GM18951 (cell line): Measurements from ENCODE around the gene MAFF.

Source experiments
- POLR2A ChIP-seq: IDR thresholded peaks from 4 replicates; pipeline ENCODE4 v1.6.1; 2011; ENCODE audit warnings: mild to moderate bottlenecking; ENCODE audit not compliant: insufficient read length, insufficient read depth; ENCODE audit errors: extremely low read depth
- in situ Hi-C: fragments of 300-500 bp; cut with MboI; formaldehyde crosslinking; loops from one replicate; pipeline ENCODE4 v1.12.0; 2022; ENCODE audit warnings: low sequenced_read_pairs, mixed read lengths, inconsistent platforms; ENCODE audit not compliant: unreplicated experiment

The MAFF gene

DNA sequence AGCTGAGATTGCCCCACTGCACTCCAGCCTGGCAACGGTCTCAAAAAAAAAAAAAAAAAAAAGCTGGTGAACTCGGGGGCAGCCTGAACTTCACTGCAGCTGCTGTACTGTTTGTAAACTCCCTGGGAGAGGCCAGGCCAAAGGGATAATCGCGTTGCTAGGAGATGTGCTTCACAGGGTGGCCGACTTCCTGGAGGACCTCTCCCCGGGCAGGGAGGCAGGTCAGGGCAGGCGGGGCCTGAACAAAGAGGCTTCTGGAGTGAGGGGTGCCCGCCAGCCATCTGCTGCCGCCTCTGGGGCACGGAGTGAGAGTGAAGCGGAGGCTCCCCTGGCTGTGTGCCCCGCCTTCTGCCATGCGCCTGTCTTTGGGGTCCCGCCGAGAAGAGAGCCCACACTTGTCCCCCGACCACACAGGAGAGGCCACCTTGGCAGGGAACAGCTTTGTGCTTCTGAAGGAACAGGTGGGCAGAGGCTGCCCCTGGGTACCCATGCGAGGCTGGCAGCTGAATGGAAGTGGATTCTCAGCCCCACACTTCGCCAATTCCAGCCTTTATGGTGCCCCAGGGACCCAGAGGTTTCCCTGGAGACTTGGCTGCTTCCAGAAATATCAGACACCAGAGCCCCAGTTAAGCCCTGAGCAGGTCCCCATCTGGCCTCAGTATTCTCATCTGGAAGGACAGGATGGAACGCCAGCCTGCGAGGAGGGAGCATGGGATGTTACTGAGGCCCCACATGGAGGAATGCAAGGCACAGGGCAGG is 41.4 kb downstream of the MAFF start:
- TF ChIP-seq POLR2A, result no peak
- in situ Hi-C loops, result no loop called here

DNA sequence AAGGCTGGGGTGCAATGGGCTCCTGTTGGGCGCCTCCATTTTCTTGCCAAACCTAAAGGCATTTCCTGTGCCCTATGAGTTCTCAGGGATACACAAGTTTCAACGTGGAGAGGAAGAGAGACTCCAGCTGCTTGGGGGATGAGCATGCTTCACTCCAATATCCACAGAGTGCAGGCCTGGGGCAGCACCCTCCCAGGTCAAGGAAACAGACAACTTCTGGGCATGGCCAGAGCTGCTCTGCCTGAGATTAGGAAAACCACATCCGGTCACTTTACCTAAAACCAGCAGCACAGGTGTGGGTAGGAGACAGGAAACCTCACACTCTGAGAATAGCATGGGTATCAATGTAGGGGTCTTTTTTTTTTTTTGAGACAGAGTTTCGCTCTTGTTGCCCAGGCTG is 42.3 kb downstream of the MAFF start:
- TF ChIP-seq POLR2A, result no peak
- in situ Hi-C loops, result no loop called here

DNA sequence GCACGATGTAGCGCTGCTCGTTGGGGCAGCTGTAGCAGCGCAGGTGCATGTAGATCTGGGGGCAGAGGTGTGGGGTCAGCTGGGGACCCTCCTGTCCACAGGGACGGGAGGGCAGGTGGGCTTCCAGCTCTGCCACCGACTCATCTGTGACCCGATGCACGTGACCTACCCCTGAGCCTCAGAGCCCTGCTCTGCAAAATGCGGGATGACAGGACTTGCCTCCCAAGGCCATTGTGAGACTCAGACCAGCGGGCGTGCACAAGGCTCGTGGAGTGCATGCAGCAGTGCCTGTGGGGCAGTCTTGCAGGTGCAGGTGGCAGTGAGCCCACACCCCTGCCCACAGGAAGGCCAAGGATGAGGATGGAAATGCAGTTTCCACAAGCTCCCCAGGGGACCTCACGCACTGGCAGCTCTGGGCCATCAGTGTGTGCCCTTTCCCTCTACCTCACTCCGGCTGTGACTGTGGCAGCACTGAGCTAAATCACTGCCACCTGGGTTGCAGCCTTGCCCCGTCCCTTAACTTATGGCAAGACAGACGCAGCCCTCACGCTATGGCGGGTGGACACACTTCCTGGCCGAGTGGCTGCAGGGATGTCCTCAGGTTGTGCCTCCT is 44.4 kb downstream of the MAFF start:
- TF ChIP-seq POLR2A, result no peak
- in situ Hi-C loops, result no loop called here

DNA sequence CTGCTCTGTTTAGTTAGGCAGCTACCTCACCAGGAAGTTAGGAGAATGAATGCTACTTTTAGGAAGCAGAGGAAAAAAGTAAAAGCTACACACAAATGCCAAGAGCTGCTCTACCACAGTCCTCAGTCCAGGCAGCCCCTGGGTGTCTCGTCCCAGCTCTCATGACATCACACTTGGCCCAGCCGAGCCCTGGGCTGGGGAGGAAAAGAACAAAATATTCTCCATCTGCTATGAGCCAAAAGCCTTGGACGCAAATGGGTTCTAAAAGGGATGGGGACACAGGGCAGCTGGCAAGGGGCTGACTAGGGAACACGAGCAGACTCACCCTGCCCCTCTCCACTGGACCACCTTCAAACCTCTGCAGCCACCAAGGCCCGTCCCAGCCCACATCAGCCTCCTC is 44.9 kb downstream of the MAFF start:
- in situ Hi-C loops, result no loop called here
- TF ChIP-seq POLR2A, result no peak

DNA sequence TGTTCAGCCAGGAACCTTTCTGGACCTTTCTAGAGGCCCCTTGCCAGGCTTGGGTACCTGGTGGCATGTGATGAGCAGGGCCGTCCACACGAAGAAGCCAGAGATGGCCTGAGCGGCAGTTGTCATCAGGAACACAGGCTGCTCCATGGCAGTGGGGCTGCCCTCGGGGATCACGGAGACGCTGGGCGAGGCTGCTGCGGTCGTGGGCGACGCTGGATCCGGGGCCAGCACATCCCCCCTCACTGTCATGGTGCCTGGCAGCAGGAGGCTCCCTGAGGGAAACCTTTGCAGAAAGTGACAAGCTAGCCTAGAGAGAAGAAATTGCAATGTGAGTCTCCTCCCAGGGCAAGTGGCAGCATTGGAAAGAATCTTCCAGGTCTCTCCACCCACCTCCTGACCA is 45.9 kb downstream of the MAFF start:
- in situ Hi-C loops, result no loop called here
- no peak for TF ChIP-seq POLR2A

DNA sequence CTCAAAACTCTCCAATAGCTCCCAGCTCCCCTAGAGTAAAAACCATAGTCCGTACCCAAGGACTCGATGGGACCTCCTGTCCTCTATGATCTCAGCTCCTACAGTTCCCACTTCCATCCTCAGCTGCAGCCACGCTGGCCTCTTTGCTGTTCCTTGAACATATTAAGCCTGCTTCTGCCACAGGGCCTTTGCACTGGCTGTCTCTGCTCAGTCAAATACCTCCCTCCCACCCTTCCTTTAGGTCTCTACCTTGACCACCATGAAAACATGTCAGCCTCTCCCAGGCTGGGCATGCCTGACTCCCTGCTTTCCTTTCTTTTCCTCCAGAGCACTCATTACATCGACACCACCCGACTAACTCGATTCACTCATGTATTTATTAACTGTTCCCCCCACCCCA is 46.5 kb downstream of the MAFF start:
- no peak for TF ChIP-seq POLR2A
- in situ Hi-C loops, result no loop called here

DNA sequence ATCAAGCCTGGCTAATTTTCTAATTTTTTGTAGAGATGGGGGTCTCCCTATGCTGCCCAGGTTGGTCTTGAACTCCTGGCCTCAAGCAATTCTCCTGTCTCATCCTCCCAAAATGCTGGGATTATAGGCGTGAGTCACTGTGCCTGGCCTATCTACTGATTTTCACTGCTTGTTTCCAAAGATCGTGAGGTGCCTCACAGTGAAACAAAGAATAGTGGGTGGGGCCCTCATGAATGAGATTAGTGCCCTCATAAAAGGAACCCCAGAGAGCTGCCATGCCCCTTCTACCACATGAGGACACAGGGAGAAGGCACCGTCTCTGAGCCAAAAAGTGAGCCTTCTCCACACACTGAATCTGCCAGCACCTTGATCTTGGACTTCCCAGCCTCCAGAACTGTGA is 47.5 kb downstream of the MAFF start:
- in situ Hi-C loops, result no loop called here
- no peak for TF ChIP-seq POLR2A

DNA sequence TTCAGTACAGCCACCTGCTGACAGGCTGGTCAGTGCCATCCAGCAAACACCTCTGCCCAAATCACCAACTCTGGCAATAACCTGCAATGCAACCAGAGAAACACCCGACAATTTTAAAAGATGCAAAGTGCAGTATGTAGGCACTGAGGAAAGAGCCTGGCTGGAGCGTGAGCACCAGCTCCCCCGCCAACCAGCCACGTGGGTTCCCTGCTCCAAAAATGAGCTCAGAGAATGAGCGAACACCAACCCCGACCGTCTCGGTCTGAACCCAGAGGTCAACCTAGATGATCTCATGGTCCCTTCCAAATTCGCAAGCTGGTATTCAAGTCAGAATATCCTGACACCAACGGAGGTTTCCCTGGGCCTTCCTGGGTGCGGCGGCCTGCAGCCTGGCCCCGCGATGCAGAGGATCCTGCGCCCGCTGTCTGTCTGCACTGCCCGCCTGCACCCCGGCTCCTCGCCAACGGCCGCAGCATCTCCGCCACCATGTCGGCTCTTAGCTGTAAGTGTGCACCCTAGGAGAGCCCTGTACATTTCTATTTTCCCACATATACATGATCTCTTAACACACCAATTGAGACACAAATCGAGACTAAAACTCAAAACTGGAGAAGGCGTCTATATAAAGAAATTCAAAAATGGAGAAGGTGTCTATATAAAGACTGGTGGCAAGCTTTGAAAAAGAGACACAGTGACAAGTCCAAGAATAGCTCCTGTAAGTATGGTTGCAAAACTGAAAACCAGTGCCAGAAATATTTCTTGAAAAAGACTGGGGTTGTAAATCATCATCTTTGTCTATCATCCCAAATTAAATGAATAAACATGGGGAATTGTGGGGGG is 48.2 kb downstream of the MAFF start:
- in situ Hi-C loops, result no loop called here
- TF ChIP-seq POLR2A, result no peak

DNA sequence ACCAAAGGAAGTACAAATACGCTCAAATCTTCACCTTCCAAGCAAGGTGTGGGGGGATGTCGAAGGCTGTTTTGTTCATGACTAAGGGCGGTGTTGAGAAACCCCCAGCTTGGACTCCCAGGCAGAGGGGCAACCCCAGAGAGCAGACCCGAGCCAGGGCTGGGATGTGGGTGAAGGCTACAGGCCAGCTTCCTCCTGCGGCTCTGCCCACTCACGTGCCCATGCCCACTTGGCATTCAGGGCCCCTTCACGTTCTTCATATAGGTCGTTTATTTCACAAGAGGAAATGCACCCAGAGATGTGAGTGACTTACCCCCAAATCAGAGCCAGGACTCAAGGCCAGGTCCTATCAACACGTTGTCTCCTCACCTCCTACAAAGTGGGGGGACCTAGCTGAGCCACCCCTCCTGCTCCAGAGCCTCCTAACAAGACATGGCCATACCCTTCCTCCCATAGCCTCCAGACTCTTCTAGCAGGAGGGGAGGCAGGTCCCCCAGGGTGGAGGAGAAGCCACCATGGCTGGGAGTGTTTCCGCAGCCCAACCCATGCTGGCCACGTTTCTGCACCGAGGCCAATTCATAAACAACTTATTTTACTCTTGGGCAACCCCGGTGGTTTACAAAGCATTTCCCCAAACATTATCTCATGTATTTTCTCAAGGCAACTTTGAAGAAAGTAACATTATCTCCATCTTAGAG is 49.0 kb downstream of the MAFF start:
- TF ChIP-seq POLR2A, result no peak
- in situ Hi-C loops, result no loop called here

DNA sequence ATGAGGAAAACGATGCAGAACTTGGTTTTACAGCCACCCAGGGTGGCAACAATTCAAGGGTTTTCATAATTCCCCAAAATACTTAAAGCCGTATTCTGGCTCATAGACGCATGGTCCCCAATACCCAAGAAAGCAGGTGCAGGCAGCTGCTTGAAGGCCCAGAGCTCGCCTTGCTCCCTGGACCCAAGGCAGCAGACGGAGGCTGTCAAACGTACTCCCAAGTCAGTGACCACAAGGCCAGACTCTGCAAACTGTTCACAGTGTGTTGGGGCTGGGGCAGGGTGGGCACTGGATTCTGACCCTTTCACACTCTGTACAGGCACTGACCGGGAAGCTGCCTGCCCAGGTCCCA is 49.5 kb downstream of the MAFF start:
- no peak for TF ChIP-seq POLR2A
- in situ Hi-C loops, result no loop called here

DNA sequence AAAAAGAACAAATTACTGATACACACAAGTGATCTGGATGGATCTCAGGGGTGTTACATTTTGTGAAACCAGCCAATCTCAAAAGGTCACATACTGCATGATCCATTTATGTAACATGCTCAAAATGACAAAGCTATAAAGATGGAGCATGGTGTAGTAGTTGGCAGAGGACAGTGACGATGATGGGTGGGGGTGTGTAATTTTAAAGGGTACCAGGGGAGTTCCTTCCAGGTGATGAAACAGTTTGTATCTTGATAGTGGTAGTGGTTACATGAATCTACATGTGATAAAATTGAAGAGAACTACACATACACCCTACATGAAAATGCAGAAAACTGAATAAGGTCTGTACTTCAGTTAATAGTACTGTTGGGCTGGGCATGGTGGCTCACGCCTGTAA is 53.9 kb downstream of the MAFF start:
- in situ Hi-C loops, result no loop called here
- TF ChIP-seq POLR2A, result no peak

DNA sequence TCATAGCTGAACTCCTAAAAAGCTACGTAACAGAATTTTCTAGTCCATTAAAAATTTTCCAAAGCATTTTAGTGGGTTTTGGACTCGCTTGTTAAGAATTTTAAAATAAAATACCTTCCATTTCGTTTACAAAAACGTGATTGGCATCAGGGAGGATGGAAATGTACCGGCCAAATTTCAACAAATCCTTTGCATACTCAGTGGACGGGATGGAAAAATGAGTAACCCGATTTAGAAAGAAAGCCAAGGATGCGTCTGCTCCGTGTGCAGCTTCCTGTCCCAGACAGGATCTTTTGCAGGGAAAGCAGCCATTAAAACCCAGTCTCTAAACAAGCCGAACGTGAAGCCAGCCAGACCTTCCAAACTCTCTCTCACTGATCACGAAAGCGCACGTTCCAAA is 55.4 kb downstream of the MAFF start:
- in situ Hi-C loops, result no loop called here
- TF ChIP-seq POLR2A, result no peak

DNA sequence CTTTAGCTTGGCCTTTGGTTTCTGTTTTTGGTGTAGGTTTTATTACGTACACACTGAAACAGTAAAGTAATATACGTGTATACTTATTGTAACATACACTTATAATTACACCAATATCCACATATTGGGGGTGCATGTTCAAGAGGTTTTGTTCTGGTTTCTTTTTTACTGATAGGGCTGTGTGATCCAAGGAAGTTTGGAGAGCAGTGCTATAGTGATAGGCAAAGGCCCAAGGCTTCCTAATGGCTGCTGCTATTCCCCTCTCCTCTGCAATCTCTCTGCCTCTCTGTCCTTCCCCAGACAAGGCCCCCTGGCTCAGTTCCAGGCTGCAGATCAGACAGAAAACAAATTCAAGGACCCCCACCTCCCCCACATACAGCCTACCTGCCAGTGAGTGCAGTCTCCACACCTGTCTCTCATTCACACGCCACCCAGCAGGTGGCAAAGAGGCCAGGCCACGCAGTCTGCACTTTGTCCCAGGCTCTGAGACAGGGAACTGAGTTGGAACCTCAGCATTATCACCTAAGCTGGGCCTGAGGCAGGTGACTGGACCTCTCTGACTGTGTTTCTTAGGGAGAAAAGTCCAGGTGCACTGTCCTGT is 56.0 kb downstream of the MAFF start:
- no peak for TF ChIP-seq POLR2A
- in situ Hi-C loops, result no loop called here

DNA sequence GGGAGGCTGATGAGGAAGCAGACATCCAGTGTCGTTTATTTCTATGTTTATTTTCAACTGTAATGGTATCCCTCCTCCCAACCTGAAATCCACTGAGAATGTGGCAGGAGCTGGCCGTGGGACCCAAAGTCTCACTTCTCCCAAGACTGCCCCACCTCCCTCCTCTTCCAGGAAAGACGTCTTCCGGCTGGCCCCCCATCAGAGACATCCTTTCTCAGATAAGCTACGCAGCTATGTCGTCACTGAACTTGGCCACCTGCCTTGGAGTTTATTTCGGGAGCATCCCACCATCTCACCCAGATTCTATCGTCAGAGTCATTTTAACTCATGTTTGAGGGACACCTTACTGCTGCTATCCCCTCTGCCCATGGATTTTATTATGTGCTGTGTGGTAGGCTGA is 57.1 kb downstream of the MAFF start:
- no peak for TF ChIP-seq POLR2A
- in situ Hi-C loops, result no loop called here
